HFFc6 (cell line): Measurements from ENCODE around the gene MMAA. TPM values are rescaled to one million over a fixed set of nuclear protein-coding genes. Genes with fewer than 3 reads are reported as not detected.

Source experiments
- DNase-seq: peaks from one replicate; pipeline ENCODE4 v3.0.0-alpha.2; 2018
- H3K27ac Mint-ChIP-seq: 2 replicates; pipeline ENCODE4 v1.8.0; 2020; ENCODE audit warnings: mild to moderate bottlenecking, mixed read lengths
- H3K27me3 Mint-ChIP-seq: 2 replicates; pipeline ENCODE4 v1.8.0; 2021; ENCODE audit warnings: mild to moderate bottlenecking, moderate library complexity, mixed read lengths; ENCODE audit not compliant: insufficient read depth
- H3K36me3 Mint-ChIP-seq: 2 replicates; pipeline ENCODE4 v1.8.0; 2021; ENCODE audit warnings: low read depth, mixed read lengths
- H3K4me1 Mint-ChIP-seq: 2 replicates; pipeline ENCODE4 v1.8.0; 2020; ENCODE audit warnings: low read depth, mixed read lengths
- H3K4me3 Mint-ChIP-seq: 2 replicates; pipeline ENCODE4 v1.8.0; 2020; ENCODE audit warnings: mild to moderate bottlenecking, moderate library complexity, mixed read lengths
- H3K9me3 Mint-ChIP-seq: 2 replicates; pipeline ENCODE4 v1.8.0; 2020; ENCODE audit warnings: mild to moderate bottlenecking, mixed read lengths
- total RNA-seq, 6 experiments: library from RNA; stranded (reverse); fragmentation: NEBNext Ultra II Directional; extraction: Animal tissue kit (Norgen Biotek cat#: 25700); gene quantifications; 2 replicates in 1 of 6; 3 replicates in 5 of 6; pipeline ENCODE4 v1.2.3, GENCODE V29; 2021
- TF ChIP-seq, protein P1 (sequence below): fragments of 200-600 bp; sonication (generic); IDR thresholded peaks from 2 replicates; pipeline ENCODE4 v1.5.0; 2021; ENCODE audit warnings: antibody characterized with exemption, mild to moderate bottlenecking

Gene MMAA
- total RNA-seq, 6 experiments from 2014 or later = 6.5 to 8.6 (median 7.6) TPM

GRCh38 chr4:145698507-145698906, 79.3 kb downstream of the MMAA start:
- H3K4me3 Mint-ChIP-seq = no peak overlapping the region
- H3K27ac Mint-ChIP-seq = no peak overlapping the region
- H3K27me3 Mint-ChIP-seq = peaks cover 6% of the 10 kb centered on the region; the same call in 1 of the 2 replicates
- TF ChIP-seq, protein P1, sequence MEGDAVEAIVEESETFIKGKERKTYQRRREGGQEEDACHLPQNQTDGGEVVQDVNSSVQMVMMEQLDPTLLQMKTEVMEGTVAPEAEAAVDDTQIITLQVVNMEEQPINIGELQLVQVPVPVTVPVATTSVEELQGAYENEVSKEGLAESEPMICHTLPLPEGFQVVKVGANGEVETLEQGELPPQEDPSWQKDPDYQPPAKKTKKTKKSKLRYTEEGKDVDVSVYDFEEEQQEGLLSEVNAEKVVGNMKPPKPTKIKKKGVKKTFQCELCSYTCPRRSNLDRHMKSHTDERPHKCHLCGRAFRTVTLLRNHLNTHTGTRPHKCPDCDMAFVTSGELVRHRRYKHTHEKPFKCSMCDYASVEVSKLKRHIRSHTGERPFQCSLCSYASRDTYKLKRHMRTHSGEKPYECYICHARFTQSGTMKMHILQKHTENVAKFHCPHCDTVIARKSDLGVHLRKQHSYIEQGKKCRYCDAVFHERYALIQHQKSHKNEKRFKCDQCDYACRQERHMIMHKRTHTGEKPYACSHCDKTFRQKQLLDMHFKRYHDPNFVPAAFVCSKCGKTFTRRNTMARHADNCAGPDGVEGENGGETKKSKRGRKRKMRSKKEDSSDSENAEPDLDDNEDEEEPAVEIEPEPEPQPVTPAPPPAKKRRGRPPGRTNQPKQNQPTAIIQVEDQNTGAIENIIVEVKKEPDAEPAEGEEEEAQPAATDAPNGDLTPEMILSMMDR = no peak
- no peaks in the 10 kb centered on the region for H3K36me3 Mint-ChIP-seq
- no peak for DNase-seq
- peaks cover 11% of the 10 kb centered on the region for H3K4me1 Mint-ChIP-seq
- no peaks in the 10 kb centered on the region for H3K9me3 Mint-ChIP-seq

GRCh38 chr4:145703850-145704497, 84.8 kb downstream of the MMAA start:
- TF ChIP-seq, protein P1 = no peak
- Mint-ChIP-seq H3K4me3 (no peak overlapping the region), H3K4me1 (peaks cover 7% of the 10 kb centered on the region), H3K27ac (no peak overlapping the region), H3K9me3 (no peaks in the 10 kb centered on the region), H3K27me3 (peaks cover 6% of the 10 kb centered on the region; the same call in 1 of the 2 replicates), H3K36me3 (no peaks in the 10 kb centered on the region)
- DNase-seq = no peak

DNA sequence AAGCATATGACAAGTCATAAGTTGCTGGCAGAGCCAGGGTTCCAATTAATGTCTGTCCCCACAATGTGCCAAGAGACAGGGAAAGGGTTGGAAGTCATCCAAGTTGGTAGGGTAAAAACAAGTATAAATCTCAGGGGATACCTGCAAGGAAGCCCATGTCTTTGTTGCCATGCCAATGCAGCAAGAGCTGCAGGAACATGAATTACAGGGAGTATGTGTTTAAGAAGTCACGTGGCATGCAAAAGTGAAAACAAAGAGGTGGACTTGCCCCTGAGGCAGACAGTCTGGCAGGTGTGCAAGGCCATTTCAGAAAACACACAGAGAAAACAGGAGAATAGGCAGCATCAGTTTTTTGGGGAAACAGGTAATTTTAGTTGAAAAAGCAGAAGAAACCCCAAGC, 90.2 kb downstream of the MMAA start:
- TF ChIP-seq, protein P1 = no peak
- H3K27me3 Mint-ChIP-seq = no peaks in the 10 kb centered on the region
- no peak for DNase-seq
- peaks cover 9% of the 10 kb centered on the region; the same call in 1 of the 2 replicates for H3K36me3 Mint-ChIP-seq
- H3K4me3 Mint-ChIP-seq = no peak overlapping the region; the same call in 1 of the 2 replicates
- no peaks in the 10 kb centered on the region; the same call in 1 of the 2 replicates for H3K9me3 Mint-ChIP-seq
- peak overlapping the region; percentile 59 for H3K27ac Mint-ChIP-seq
- peaks cover 34% of the 10 kb centered on the region for H3K4me1 Mint-ChIP-seq

Other genes with a start within 250 kb of the MMAA start
- 10 to 100 TPM in 4 of 6 experiments, 1 to 10 TPM in 2; 9.2 to 11.2 (median 10.3) TPM for gene SMAD1, start 137.5 kb upstream of the MMAA start, total RNA-seq
- not detected for gene C4orf51, start 60.8 kb downstream of the MMAA start, total RNA-seq